Osteoblast (primary cell): Measurements from ENCODE around the gene NOP16. TPM values are rescaled to one million over a fixed set of nuclear protein-coding genes. Genes with fewer than 3 reads are reported as not detected.

Experiments used
- DNase-seq: peaks from one replicate; pipeline ENCODE4 v3.0.0; 2011; ENCODE audit warnings: low spot score, mixed read lengths; ENCODE audit not compliant: insufficient read length; ENCODE audit errors: missing footprints
- H2AFZ ChIP-seq: 2 replicates; pipeline ENCODE4 v1.6.0; 2011; ENCODE audit warnings: mild to moderate bottlenecking, low read length
- H3K27ac ChIP-seq: 2 replicates; pipeline ENCODE4 v1.5.1; 2011; ENCODE audit warnings: mild to moderate bottlenecking, low read depth, low read length, moderate library complexity
- H3K27me3 ChIP-seq: 2 replicates; pipeline ENCODE4 v1.6.0; 2012; ENCODE audit warnings: mild to moderate bottlenecking, control low read depth, inconsistent platforms, low read length, moderate library complexity; ENCODE audit not compliant: insufficient read depth
- H3K36me3 ChIP-seq: 2 replicates; pipeline ENCODE4 v1.5.1; 2011; ENCODE audit warnings: mild to moderate bottlenecking, low read length, control low read depth, moderate library complexity; ENCODE audit not compliant: insufficient read depth
- H3K4me1 ChIP-seq: 2 replicates; pipeline ENCODE4 v1.5.1; 2011; ENCODE audit warnings: mild to moderate bottlenecking, low read length, control low read depth, moderate library complexity; ENCODE audit not compliant: insufficient read depth
- H3K4me2 ChIP-seq: 2 replicates; pipeline ENCODE4 v1.6.0; 2011; ENCODE audit warnings: mild to moderate bottlenecking, low read length; ENCODE audit not compliant: insufficient read depth
- H3K4me3 ChIP-seq: fragments of 200-600 bp; sonication (generic); 3 replicates; pipeline ENCODE4 v1.5.1; 2012; ENCODE audit warnings: mild to moderate bottlenecking, low read length, inconsistent platforms; ENCODE audit not compliant: insufficient read depth
- H3K79me2 ChIP-seq: 2 replicates; pipeline ENCODE4 v1.6.0; 2012; ENCODE audit warnings: mild to moderate bottlenecking, low read length, control low read depth, inconsistent platforms; ENCODE audit not compliant: insufficient read depth
- H3K9me3 ChIP-seq: 2 replicates; pipeline ENCODE4 v1.5.1; 2011; ENCODE audit warnings: low read depth, low read length, control low read depth
- H4K20me1 ChIP-seq: 2 replicates; pipeline ENCODE4 v1.6.0; 2012; ENCODE audit warnings: mild to moderate bottlenecking, low read length, control low read depth; ENCODE audit not compliant: insufficient read depth
- CTCF ChIP-seq: IDR thresholded peaks from 2 replicates; pipeline ENCODE4 v1.5.1; 2011; ENCODE audit warnings: mild to moderate bottlenecking, low read depth, low read length, moderate library complexity; ENCODE audit errors: extremely low read depth
- total RNA-seq: library from RNA; depleted of rRNA; stranded (reverse); fragments of >200 nt; gene quantifications from 2 replicates; pipeline ENCODE4 v1.2.3, GENCODE V29; 2012

The NOP16 gene
- total RNA-seq, 1 donor = 8.0 TPM

- H3K79me2 ChIP-seq = peaks cover 20% of the 10 kb centered on the region
- H3K27me3 ChIP-seq = no peaks in the 10 kb centered on the region
- H3K4me2 ChIP-seq = peak overlapping the region; percentile 93
- H3K4me3 ChIP-seq = peak overlapping the region; percentile 87
- peaks cover 16% of the 10 kb centered on the region for H3K4me1 ChIP-seq
- H3K27ac ChIP-seq = peak overlapping the region; percentile 8
- no peak for TF ChIP-seq CTCF
- H3K9me3 ChIP-seq = no peaks in the 10 kb centered on the region
- peaks cover 7% of the 10 kb centered on the region for H3K36me3 ChIP-seq
- peak overlapping the region; percentile 93 for H2AFZ ChIP-seq
- DNase-seq = no peak
- H4K20me1 ChIP-seq = peaks cover 4% of the 10 kb centered on the region
Measured at GRCh38 chr5:176364765-176365350, 23.5 kb downstream of the NOP16 start.

GRCh38 chr5:176362233-176362490 is 26.2 kb downstream of the NOP16 start:
- TF ChIP-seq CTCF = no peak
- DNase-seq = peak; percentile 58

GRCh38 chr5:176361437-176362232 is 26.8 kb downstream of the NOP16 start, which contains the start of gene KIAA1191:
Gene KIAA1191, minus strand, starts transcription at chr5:176361764. Its CDS starts 2,256 bp downstream, at chr5:176359508.
- Histone ChIP-seq H3K9me3 (no peaks in the 10 kb centered on the region), H3K79me2 (peaks cover 46% of the 10 kb centered on the region), H3K4me1 (peaks cover 15% of the 10 kb centered on the region), H3K27me3 (no peaks in the 10 kb centered on the region), H3K4me3 (peak within 1 kb of the TSS; percentile 99), H2AFZ (peak within 1 kb of the TSS; percentile 99), H4K20me1 (peaks cover 14% of the 10 kb centered on the region), H3K4me2 (peak within 1 kb of the TSS; percentile 93), H3K36me3 (peaks cover 12% of the 10 kb centered on the region), H3K27ac (peak within 1 kb of the TSS; percentile 77)
- DNase-seq = peak; percentile 99
- no peak for TF ChIP-seq CTCF

More at GRCh38 chr5:176362233-176362490, 26.2 kb downstream of the NOP16 start:
- Histone ChIP-seq H3K4me3 (peak overlapping the region; percentile 99), H3K4me2 (peak overlapping the region; percentile 93), H3K79me2 (peaks cover 41% of the 10 kb centered on the region), H4K20me1 (peaks cover 14% of the 10 kb centered on the region), H3K9me3 (no peaks in the 10 kb centered on the region), H2AFZ (peak overlapping the region; percentile 99), H3K36me3 (peaks cover 12% of the 10 kb centered on the region), H3K27ac (no peak overlapping the region), H3K4me1 (peaks cover 16% of the 10 kb centered on the region), H3K27me3 (no peaks in the 10 kb centered on the region)

GRCh38 chr5:176360894-176361436 is 27.4 kb downstream of the NOP16 start:
- Histone ChIP-seq H4K20me1 (peaks cover 20% of the 10 kb centered on the region), H3K4me3 (peak overlapping the region; percentile 99), H3K9me3 (no peaks in the 10 kb centered on the region), H3K27ac (peak overlapping the region; percentile 77), H3K27me3 (no peaks in the 10 kb centered on the region), H2AFZ (peak overlapping the region; percentile 97), H3K79me2 (peaks cover 47% of the 10 kb centered on the region), H3K4me1 (peaks cover 9% of the 10 kb centered on the region), H3K36me3 (peaks cover 14% of the 10 kb centered on the region), H3K4me2 (peak overlapping the region; percentile 93)
- DNase-seq = no peak
- no peak for TF ChIP-seq CTCF
